GM18870 (cell line): Measurements from ENCODE around the gene KRTAP5-11.
"Not testable (repeated sequence)": the region's sequence is repeated elsewhere in the genome, so short reads cannot be mapped to it uniquely, and the experiment has no call there.

Experiments used
- ATAC-seq: cut with Tn5 transposase; IDR thresholded peaks from one replicate; pipeline ENCODE4 v1.9.1; 2021; ENCODE audit warnings: moderate library complexity; ENCODE audit not compliant: unreplicated experiment

KRTAP5-11 gene

DNA sequence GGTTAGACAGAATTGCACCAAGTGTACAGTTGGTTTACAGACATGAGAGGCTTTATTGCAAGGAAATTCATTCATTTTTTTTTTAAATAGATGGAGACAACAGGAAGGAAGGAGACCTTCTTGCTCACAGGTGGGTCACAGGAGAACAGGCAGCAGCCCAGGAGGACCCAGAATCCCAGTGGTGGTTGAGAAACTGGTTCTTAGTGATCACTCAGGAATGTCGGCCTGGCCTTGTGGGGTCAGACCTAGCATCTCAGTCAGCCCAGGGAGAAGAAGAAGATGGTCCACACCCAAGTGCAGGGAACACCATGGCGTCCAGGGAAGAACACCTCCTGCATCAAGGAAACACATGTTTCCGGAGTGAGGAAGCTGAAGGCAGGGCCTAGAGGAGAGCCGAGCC lies 849 bp downstream of the KRTAP5-11 start:
- no peak for ATAC-seq

DNA sequence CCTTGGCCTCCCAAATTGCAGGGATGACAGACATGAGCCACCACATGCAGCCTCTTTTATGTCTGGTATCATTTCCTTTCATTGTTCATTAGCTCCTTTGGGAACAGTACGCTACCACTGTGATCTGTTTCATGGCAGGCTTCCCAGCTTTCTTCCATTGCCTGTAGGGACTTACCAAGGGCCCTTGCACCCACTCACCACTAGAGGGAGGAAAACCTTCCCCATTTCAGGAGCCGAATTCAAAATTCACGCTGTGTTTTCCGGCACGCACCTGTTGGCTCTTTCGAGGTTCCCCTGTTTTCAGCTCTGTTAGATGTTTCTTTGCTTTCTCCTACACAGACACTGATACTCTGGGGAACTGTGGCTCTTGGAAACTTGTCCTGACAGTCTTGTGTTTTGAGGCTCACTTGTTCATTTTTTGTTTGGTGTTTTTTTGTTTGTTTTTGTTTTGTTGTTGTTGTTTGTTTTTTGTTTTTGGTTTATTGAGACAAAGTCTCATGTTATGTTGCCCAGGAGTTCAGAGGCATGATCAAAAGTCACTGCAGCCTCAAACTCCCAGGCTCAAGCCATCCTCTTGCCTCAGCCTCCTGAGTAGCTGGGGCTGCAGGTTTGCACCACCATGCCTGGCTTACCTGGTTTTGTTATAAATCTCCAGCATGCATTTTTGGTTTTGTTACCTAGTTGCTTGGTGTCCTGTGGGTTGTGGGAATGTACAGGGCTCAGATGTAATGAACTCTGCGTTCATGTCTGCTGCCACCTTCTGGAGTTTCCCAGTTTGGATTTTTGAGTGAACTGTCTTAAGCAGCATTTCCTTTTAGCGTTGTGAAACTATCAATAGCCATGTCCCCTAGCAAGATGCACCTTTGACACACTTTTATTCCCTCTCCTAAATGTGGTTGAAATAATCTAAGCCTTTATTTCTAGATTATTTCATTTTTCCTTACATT lies 2.3 kb downstream of the KRTAP5-11 start:
- no peak for ATAC-seq

DNA sequence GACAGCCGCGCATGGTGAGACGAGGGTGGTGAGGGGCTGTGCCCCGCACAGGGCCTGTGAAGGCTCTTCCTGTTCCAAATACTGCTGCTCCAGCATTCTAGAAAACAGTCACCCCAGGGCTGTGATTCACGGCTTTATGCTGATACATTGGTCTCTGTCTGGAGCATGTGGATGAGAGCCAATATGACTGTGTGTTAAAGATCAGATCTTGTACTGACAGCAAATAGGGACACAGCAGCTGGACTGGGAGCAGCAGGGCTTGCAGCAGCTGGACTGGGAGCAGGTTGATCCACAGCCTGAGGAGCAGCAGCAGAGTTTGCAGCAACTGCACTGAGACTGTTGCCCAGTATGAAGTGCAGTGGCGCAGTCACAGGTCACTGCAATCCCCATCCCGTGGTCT lies 3.2 kb downstream of the KRTAP5-11 start:
- not testable (repeated sequence) for ATAC-seq

DNA sequence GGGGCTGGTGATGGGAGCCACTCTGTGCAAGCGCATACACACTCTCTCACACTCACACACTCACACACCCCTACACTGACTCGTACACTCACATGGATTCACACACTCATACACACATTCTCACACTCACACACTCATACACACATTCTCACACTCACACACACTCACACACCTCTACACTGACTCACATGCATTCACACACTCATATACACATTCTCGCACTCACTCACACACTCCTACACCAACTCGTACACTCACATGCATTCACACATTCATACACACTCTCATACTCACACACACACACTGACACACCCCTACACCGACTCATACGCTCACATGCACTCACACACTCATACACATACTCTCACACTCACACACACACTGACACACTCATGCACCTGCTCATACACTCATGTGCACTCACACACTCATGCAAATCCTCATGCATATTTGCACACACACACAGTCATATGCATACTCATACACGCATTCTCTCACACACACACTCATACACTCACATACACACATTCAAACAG lies 5.1 kb downstream of the KRTAP5-11 start:
- ATAC-seq = no peak

DNA sequence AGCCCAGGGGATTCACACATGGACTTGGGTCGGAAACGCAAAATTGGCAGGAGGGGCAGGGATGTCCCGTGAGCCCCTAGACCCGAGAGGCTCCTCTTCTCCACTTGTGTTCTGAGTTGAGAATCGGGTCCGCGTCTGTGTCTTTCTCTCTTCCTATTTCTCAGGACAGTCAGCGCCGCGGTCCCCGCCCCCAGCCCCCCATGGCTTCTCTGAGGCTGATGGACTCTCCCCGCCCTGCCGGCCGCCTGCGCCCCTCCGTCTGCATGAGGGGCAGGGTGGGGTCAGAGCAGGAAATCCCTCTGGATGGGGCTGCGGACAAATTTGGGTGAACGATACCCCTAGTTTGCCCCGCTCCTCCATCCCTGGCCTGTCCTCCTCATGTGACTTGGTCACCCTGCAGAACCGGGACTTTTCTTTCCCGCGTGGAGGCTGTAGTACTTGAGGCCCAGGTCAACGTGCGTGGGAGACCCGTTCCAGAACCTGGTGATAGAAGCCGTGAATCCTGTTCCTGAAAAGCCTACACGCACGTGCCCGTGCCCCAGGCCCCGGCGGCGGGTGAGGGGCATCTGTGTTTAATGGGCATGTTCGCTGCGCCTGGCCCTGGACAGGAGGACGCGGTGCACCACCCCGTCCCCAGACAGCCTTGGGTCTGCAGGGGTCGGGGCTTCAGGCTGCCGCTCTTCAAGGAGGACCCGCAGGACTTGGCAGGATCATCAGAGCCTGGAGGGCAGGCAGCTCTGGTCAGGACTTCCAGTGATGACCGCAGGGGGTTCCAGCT lies 5.8 kb downstream of the KRTAP5-11 start:
- ATAC-seq = not testable (repeated sequence)

DNA sequence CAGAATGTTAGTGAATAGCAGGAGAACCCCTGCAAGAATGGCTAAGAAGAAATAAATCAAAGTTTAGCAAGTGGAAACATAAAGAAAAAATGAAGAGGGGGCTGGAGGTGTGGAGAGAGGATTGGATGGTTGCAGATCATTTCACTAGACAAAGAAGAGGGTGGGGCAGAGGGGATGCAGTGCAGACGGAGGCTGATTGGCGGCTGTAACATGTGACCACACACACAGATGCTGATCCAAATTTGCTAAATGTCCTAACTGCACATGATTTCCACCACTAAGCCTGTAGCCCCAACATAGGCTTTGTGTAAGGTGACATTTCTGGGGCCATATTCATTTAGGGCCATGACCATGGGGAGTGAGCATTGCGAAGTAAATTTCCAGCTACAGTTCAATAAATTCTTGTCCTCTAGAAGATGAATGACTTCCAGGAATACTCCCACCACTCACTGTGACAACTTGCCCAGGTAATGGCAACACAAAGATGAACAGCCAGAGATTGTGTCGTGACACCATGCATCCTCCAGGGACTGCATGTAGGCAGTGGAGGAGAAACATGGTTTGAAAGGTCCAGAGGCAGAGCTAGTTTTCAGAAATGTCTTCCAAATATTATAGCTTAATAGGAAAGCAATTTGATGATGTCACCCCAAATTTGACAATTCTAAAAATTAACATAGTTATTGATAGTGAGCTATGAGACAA lies 6.8 kb downstream of the KRTAP5-11 start:
- ATAC-seq = no peak

DNA sequence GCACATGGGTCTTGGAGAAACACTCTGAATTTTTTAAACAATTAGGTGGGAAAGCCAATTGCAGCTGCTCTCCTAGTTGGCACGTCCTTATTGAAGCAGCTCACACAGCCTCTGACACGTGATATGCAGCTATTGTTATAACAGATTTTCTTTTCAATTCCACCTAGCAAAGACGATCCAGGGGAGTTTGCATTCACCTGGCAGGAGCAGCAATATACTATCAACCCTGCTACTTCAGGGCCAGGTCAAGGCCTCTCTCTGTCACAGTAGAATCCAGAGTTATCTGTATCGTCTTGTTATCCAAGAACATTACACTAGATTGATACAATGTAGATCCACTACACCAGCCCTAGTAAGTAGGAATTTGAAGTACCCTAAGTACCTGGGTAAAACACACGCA lies 8.3 kb downstream of the KRTAP5-11 start:
- no peak for ATAC-seq

DNA sequence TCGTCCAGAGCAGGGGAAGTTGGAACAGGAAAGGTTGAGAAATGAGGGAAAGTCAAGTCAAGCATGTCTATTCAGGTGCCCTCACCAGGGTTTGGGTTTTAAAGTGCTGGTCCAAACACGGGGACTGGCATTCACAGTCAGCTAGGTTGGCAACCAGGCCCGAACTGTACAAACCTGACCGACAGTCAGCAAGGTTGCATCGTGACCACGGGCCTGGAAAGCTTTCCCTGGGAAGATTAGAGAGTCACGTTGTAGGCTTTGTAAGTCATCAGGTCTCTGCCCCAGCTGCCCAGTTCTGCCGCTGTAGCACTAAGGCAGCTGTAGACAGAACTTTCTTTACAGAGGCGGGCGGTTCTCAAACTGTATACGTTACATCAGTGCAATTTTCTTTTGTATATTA lies 9.9 kb downstream of the KRTAP5-11 start:
- no peak for ATAC-seq

DNA sequence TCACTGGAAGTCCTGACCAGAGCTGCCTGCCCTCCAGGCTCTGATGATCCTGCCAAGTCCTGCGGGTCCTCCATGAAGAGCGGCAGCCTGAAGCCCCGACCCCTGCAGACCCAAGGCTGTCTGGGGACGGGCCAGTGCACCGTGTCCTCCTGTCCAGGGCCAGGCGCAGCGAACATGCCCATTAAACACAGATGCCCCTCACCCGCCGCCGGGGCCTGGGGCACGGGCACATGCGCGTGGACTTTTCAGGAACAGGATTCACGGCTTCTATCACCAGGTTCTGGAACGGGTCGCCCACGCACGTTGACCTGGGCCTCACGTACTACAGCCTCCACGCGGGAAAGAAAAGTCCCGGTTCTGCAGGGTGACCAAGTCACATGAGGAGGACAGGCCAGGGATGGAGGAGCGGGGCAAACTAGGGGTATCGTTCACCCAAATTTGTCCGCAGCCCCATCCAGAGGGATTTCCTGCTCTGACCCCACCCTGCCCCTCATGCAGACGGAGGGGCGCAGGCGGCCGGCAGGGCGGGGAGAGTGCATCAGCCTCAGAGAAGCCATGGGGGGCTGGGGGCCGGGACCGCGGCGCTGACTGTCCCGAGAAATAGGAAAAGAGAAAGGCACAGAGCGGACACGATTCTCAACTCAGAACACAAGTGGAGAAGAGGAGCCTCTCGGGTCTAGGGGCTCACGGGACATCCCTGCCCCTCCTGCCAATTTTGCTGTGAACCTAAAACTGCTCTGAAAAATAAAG lies 11.4 kb downstream of the KRTAP5-11 start:
- ATAC-seq = not testable (repeated sequence)

DNA sequence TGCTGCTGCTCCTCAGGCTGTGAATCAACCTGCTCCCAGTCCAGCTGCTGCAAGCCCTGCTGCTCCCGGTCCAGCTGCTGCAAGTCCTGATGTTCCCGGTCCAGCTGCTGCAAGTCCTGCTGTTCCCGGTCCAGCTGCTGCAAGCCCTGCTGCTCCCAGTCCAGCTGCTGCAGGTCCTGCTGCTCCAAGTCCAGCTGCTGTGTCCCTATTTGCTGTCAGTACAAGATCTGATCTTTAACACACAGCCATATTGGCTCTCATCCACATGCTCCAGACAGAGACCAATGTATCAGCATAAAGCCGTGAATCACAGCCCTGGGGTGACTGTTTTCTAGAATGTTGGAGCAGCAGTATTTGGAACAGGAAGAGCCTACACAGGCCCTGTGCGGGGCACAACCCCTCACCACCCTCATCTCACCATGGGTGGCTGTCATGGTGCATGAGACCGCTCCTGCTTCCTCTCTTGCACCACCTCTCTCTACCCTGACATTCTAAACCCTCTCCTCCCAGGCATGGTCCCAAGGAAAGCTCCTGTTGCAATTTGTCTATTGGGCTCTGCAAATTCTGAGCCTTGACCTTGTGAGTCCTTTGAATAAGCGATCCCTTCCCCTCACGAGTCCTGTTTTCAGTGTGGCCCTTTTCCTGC lies 13.8 kb downstream of the KRTAP5-11 start:
- ATAC-seq = no peak

DNA sequence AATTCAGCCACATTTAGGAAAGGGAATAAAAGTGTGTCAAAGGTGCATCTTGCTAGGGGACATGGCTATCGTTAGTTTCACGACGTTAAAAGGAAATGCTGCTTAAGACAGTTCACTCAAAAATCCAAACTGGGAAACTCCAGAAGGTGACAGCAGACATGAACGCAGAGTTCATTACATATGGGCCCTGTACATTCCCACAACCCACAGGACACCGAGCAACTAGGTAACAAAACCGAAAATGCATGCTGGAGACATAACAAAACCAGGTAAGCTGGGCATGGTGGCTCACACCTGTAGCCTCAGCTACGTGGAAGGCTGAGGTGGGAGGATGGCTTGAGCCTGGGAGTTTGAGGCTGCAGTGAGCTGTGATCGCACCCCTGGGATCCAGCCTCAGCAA lies 15.0 kb downstream of the KRTAP5-11 start:
- not testable (repeated sequence) for ATAC-seq

DNA sequence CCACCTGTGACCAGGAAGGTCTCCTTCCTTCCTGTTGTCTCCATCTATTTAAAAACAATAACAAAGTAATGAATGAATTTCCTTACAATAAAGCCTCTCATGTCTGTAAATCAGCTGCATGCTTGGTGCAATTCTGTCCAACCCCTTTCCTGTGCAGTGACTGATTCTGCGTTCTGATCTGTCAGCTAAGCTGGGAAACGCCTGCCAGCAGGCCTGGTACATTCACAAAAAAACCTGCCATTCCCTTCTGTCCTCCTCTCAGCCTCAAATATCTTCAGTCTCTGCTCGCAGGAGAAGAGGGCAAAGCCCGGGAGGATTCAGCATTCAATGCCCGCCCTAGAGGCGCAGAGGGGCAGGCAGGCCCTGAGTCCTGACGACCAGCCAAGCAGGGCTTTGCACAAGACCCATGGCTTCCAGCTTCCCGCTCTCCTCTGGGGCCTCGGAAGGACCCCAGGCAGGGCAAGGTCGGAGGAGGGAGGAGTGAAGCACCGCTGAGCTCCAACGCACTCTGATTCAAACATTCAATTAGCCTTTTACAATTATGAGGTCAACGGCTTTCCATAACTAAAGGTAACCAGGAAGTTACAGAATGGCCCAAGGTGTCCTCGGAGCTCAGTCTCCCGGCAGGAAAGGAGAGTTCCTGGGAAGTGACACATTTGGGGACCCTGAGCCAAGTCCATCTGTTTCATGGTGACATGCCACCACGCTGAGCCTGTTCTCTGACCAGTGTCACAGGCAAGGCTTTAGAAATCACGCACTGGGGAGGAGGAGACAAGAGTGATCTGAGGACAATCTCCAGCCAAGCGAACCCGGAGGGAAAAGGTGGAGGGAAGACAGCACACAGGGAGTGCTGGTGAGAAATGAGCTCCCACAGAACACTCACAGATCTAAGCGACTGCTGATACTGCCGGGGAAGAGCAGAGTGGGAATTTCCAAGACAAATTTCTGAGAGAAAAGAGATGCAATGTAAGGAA lies 15.8 kb downstream of the KRTAP5-11 start:
- not testable (repeated sequence) for ATAC-seq

DNA sequence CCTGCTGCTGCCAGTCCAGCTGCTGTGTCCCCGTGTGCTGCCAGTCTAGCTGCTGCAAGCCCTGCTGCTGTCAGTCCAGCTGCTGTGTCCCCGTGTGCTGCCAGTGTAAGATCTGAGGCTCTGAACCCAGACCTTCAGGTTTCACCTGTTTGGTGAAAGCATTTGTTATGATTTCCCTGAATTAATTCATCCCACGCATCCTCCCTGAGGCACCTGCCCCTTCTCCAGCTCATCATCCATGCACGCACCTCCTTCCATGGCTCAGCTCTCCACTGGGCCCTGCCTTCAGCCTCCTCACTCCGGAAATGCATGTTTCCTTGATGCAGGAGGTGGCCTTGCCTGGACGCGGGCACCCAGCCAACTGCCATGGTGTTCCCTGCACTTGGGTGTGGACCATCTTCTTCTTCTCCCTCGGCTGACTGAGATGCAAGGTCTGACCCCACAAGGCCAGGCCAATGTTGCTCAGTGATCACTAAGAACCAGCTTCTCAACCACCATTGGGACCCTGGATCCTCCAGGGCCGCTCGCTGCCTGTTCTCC lies 16.5 kb downstream of the KRTAP5-11 start:
- no peak for ATAC-seq

DNA sequence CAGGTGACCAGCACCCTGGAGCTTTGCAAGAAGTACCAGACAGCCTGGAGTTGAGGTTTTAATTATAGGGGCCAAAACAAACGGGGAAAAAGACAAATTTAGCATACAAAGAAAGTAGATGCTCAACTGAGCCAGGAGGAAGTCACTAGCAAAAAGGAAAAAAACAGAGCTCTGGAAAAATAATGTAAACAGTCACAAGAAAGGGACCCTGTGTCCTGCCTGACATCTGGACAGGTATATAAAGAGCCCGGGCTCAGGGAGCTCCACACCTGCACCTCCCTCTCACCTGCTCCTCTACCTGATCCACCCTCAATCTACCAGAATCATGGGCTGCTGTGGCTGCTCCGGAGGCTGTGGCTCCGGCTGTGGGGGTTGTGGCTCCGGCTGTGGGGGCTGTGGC lies 17.4 kb downstream of the KRTAP5-11 start, which contains the start of gene KRTAP5-10:
KRTAP5-10 (plus strand) TSS at position 301 of the 400 bp plus-strand sequence; CDS start at position 326, 25 bp downstream.
- no peak for ATAC-seq

DNA sequence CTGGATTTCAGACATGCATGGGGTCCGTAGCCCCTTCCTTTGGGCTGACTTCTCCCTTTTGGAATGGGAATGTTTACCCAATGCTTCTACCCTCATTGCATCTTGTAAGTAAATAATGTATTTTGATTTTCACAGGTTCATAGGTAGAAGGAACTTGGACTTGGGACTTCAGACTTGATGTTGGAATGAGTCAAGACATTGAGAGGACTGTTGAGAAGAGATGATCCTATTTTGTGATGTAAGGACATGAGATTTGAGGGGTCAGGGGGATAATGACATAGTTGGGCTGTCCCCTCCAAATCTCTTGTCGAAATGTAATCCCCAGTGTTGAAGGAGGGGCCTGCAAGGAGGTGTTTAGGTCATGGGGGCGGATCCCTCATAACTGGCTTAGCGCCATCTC lies 18.2 kb downstream of the KRTAP5-11 start:
- no peak for ATAC-seq

DNA sequence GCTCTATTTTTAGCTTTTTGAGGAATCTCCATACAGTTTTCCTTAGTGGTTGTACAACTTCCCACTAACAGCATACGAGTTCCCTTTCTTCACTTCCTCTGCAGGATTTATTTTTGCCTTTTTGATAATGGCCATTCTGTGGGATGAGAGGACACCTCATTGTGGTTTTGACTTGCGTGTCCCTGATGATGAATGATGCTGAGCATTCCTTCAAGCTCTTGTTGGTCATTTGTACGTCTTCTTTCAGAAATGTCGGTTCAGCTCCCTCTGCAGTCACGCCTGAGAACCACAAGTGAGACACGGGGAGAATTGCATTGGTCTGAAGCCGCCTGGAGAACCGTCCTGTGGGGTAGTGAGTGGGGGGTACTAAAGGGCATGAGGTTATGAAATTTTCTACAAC lies 19.3 kb downstream of the KRTAP5-11 start:
- ATAC-seq = no peak

DNA sequence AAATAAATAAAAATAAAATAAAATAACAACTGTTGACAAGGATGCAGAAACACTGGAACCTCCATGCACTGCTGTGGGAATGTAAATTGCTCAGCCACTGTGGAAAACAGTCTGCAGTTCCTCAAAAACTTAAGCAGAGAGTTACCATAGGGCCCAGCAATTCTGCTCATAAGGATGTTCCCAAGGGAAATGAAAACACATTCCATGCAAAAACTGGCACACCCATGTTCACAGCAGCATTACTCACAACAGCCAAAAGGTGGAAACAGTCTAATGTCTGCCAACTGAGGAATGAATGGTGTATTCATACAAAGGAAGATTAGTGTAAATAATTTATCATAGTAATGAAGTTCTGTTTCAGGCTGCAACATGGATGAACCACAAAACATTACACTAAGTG lies 20.6 kb downstream of the KRTAP5-11 start:
- no peak for ATAC-seq

DNA sequence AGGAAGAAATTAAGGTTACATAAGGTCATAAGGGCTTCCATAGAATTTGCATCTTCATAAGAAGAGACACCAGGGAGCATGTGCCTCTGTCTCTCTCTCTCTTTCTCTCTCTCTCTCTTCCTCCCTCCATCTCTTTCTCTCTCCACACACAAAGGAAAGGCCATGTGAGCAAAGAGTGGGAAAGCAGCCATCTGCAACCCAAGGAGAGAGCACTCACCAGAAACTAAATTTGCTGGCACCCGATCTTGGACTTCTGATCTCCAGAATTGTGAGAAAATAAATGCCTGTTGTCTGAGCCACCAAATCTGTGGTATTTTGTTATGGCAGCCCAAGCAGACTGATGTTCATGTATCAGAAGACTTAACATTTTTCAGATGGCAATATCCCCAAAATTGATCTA lies 23.7 kb downstream of the KRTAP5-11 start:
- no peak for ATAC-seq
